CD4-positive, CD25-positive, alpha-beta regulatory T cell (primary cell): Measurements from ENCODE around the gene TMEM235. TPM values are rescaled to one million over a fixed set of nuclear protein-coding genes. Genes with fewer than 3 reads are reported as not detected.

Experiments
- ATAC-seq, 2 donors: fragments of 150-1000 bp; cut with Tn5 transposase; one replicate each; pipeline ENCODE4 v1.10.0; 2021; ENCODE audit warnings: low read depth in 2 of 2, moderate number of reproducible peaks in 2 of 2, moderate library complexity in 1 of 2
- DNase-seq, 3 donors: peaks; one replicate each; pipeline versions ENCODE4 v3.0.0 to v3.0.0-alpha.2; 2012 to 2022; ENCODE audit warnings: mixed read lengths in 1 of 3
- H3K27ac ChIP-seq: one replicate; pipeline ENCODE4 v1.7.0; 2013; ENCODE audit warnings: mild to moderate bottlenecking, low read length; ENCODE audit not compliant: insufficient read depth, poor library complexity, severe bottlenecking
- H3K27me3 ChIP-seq: one replicate; pipeline ENCODE4 v1.7.0; 2013; ENCODE audit warnings: low read length; ENCODE audit not compliant: control insufficient read depth, insufficient read depth
- H3K36me3 ChIP-seq: one replicate; pipeline ENCODE4 v1.7.0; 2013; ENCODE audit warnings: mild to moderate bottlenecking, low read length, moderate library complexity; ENCODE audit not compliant: control insufficient read depth, insufficient read depth
- H3K4me1 ChIP-seq: 2 replicates; pipeline ENCODE4 v1.7.0; 2013; ENCODE audit warnings: mild to moderate bottlenecking, low read length; ENCODE audit not compliant: insufficient read depth, control insufficient read depth, poor library complexity, severe bottlenecking
- H3K4me3 ChIP-seq: one replicate; pipeline ENCODE4 v1.7.0; 2013; ENCODE audit warnings: low read depth, mild to moderate bottlenecking, low read length, moderate library complexity
- H3K9me3 ChIP-seq, 2 experiments: 1 replicate in 1 of 2; 2 replicates in 1 of 2; pipeline ENCODE4 v1.7.0; 2013; ENCODE audit warnings: low read length in 2 of 2, mild to moderate bottlenecking in 1 of 2, moderate library complexity in 1 of 2; ENCODE audit not compliant: control insufficient read depth in 2 of 2
- H3K27ac Mint-ChIP-seq, 3 donors: one replicate each; pipeline ENCODE4 v1.8.0; 2020 to 2022; ENCODE audit warnings: mild to moderate bottlenecking in 3 of 3, mixed read lengths in 3 of 3, moderate library complexity in 2 of 3
- H3K27me3 Mint-ChIP-seq: one replicate; pipeline ENCODE4 v1.8.0; 2022; ENCODE audit warnings: mild to moderate bottlenecking, mixed read lengths
- H3K36me3 Mint-ChIP-seq: one replicate; pipeline ENCODE4 v1.8.0; 2020; ENCODE audit warnings: mixed read lengths
- H3K4me1 Mint-ChIP-seq, 4 donors: one replicate each; pipeline ENCODE4 v1.8.0; 2020 to 2022; ENCODE audit warnings: mixed read lengths in 4 of 4, mild to moderate bottlenecking in 1 of 4
- H3K4me3 Mint-ChIP-seq, 4 donors: one replicate each; pipeline ENCODE4 v1.8.0; 2020 to 2022; ENCODE audit warnings: mild to moderate bottlenecking in 4 of 4, mixed read lengths in 4 of 4, moderate library complexity in 3 of 4
- H3K9me3 Mint-ChIP-seq, 7 donors: one replicate each; pipeline ENCODE4 v1.8.0; 2020 to 2022; ENCODE audit warnings: mixed read lengths in 7 of 7, mild to moderate bottlenecking in 3 of 7, moderate library complexity in 2 of 7
- polyA plus RNA-seq, 4 donors: library from polyadenylated mRNA; unstranded; fragments of 300-500 nt; fragmentation: Illumina TruSeq; gene quantifications; one replicate each; pipeline ENCODE4 v1.2.3, GENCODE V29; 2021
- total RNA-seq: library from RNA; stranded (reverse); gene quantifications from one replicate; pipeline ENCODE4 v1.2.3, GENCODE V29; 2022

The TMEM235 gene
- total and polyA plus RNA-seq, 5 donors from 2014 or later = not detected

GRCh38 chr17:78236362-78237127 is 5.1 kb downstream of the TMEM235 start:
- DNase-seq = no peak

DNA sequence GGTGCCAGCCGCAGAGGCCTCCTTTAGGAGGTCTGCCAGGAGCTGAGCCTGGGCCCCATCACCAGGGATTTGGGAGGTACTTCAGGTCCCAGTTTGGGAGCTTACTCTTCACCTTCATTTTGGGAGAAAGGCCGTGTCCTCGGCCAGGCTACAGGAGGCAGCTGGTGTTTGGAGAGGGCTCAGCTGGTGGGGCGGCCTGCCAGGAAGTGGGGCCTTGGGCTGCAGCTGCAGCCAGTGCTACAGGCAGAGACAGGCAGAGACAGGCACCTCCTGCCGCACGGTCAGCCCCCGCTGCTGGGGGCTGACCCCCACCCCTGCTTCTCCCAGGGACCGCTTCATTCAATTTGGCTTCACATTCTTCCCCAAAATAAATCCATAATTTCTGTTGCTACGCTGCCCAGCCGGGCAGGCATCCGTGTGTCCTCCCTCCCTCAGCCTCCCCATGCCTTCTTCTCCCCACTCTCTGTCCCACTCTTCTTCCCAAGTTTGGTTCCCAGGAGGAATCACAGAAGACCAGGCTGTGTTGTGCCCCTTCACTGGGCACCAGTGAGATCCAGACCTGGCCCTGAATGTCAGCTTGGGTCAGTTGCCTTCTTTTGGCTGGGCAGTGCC is 6.1 kb downstream of the TMEM235 start:
- Histone ChIP-seq H3K27me3 (peaks cover 6% of the 10 kb centered on the region), H3K36me3 (no peaks in the 10 kb centered on the region), H3K27ac (no peak overlapping the region), H3K4me3 (no peak overlapping the region), H3K4me1 (no peaks in the 10 kb centered on the region), H3K9me3 (no peaks in the 10 kb centered on the region)
- Mint-ChIP-seq H3K27me3 (peaks cover 15% of the 10 kb centered on the region), H3K9me3 (peaks cover 0 to 2% (median 0%) of the 10 kb centered on the region in 7 donors), H3K4me3 (no peak overlapping the region), H3K4me1 (peaks cover 0 to 5% (median 2%) of the 10 kb centered on the region in 4 donors), H3K36me3 (no peaks in the 10 kb centered on the region), H3K27ac (peak overlapping the region in 1 of 3 donors; percentile 14)
- DNase-seq (no peak), ATAC-seq (no peak)

More at GRCh38 chr17:78236362-78237127, 5.1 kb downstream of the TMEM235 start:
- Histone ChIP-seq H3K9me3 (no peaks in the 10 kb centered on the region), H3K4me1 (peaks cover under 1% of the 10 kb centered on the region), H3K36me3 (no peaks in the 10 kb centered on the region), H3K27me3 (peaks cover 6% of the 10 kb centered on the region), H3K27ac (no peak overlapping the region), H3K4me3 (no peak overlapping the region)
- no peaks in the 10 kb centered on the region for H3K36me3 Mint-ChIP-seq
- H3K4me3 Mint-ChIP-seq = no peak overlapping the region
- H3K27ac Mint-ChIP-seq = no peak overlapping the region
- peaks cover 15% of the 10 kb centered on the region for H3K27me3 Mint-ChIP-seq
- ATAC-seq = no peak
- peaks cover 0 to 2% (median 0%) of the 10 kb centered on the region in 7 donors for H3K9me3 Mint-ChIP-seq
- H3K4me1 Mint-ChIP-seq = peaks cover 0 to 5% (median 2%) of the 10 kb centered on the region in 4 donors

DNA sequence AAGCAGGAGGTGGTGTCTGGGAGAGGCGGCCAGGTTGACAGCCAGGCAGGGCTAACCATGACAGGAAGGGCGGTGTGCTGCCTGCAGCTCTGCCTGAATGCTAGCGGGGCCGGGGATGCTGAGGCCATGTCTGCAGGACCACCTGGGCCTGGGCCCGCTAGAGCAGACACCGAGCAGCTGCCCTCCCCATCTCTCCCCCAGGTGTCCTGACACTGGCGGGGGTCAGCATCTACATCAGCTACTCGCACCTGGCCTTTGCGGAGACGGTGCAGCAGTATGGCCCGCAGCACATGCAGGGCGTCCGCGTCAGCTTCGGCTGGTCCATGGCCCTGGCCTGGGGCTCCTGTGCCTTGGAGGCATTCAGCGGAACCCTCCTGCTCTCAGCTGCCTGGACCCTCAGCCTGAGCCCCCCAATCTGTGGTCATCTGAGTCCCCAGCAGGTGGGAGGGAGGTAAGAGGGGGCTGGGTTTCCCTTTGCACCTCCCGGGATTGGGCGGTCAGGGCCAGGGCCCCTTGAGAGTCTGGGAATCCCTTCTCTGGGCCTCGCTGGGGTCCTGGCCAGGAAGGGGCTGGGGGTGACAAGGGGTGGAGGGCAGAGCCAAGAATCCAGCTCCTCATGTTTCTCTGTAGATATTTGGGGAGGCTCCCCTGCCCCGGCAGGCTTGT is 7.5 kb downstream of the TMEM235 start:
- no peaks in the 10 kb centered on the region for H3K4me1 Mint-ChIP-seq
- ATAC-seq (no peak), DNase-seq (no peak)
- no peak overlapping the region for H3K4me3 Mint-ChIP-seq
- peaks cover 10% of the 10 kb centered on the region for H3K27me3 Mint-ChIP-seq
- Histone ChIP-seq H3K9me3 (no peaks in the 10 kb centered on the region), H3K4me3 (no peak overlapping the region), H3K27ac (no peak overlapping the region), H3K4me1 (no peaks in the 10 kb centered on the region), H3K27me3 (no peaks in the 10 kb centered on the region), H3K36me3 (no peaks in the 10 kb centered on the region)
- no peak overlapping the region for H3K27ac Mint-ChIP-seq
- no peaks in the 10 kb centered on the region for H3K36me3 Mint-ChIP-seq
- peaks cover 0 to 2% (median 0%) of the 10 kb centered on the region in 7 donors for H3K9me3 Mint-ChIP-seq

DNA sequence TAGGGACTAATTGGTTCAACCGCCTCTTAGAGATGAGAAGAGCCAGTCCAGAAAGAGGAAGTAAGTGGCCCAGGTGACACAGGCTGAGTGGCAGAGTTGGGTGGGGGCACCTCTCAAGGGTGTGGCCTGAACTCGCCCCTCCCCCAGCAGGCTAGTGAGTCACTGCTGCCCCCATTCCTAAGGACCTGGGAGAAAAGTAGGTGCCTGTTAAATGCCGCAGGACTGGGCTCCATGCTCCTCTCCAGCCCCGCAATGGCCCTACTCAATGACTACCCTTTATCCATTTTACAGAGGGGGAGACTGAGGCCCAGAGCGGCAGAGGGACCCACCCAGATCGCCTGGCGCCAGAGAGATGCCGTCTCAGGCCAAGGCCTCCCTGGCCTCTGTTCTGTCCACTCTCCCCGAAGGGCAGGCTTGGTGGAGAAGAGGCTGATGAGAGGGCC is 8.1 kb downstream of the TMEM235 start:
- no peaks in the 10 kb centered on the region for H3K36me3 Mint-ChIP-seq
- H3K27ac ChIP-seq = no peak overlapping the region
- H3K27me3 ChIP-seq = no peaks in the 10 kb centered on the region
- ATAC-seq = no peak
- no peak overlapping the region for H3K4me3 ChIP-seq
- no peak for DNase-seq
- no peaks in the 10 kb centered on the region for H3K9me3 ChIP-seq
- no peak overlapping the region for H3K27ac Mint-ChIP-seq
- H3K27me3 Mint-ChIP-seq = peaks cover 5% of the 10 kb centered on the region
- H3K4me1 ChIP-seq = no peaks in the 10 kb centered on the region
- H3K4me3 Mint-ChIP-seq = no peak overlapping the region
- H3K36me3 ChIP-seq = no peaks in the 10 kb centered on the region
- no peaks in the 10 kb centered on the region for H3K4me1 Mint-ChIP-seq
- H3K9me3 Mint-ChIP-seq = peaks cover 0 to 2% (median 0%) of the 10 kb centered on the region in 7 donors

DNA sequence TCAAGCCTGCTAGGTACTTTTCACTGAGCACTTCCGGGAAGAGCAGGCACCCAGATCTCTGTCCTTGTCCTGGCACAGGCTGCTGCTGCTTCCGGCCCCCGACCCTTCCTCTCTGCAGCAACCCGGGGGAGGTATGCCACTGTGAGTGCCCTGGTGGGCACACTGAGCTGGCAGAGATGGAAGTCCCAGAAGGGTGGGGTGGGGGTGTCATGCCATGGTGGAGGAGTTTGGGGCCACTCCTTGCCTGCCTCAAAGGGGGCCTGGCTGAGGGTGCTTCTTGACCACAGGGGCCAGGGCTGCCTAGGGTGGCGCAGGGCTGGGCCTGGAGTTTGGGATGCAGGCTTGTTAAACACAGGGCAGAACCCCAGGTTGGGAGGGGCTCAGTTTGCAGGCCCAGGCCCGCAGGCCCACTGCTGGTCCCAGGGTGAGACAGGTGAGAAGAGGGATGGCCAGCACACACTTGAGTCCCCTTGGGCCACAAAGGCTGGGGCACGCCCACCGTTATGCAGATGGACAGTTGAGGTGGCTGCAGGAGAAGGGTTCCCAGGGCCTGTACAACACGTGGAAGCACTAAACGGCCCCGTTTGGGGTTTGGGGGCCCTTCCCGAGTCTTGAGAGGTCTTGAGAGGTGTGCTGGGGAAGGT is 8.7 kb downstream of the TMEM235 start:
- Mint-ChIP-seq H3K36me3 (no peaks in the 10 kb centered on the region), H3K27me3 (peaks cover under 1% of the 10 kb centered on the region), H3K4me1 (no peaks in the 10 kb centered on the region), H3K9me3 (peaks cover 0 to 2% (median 0%) of the 10 kb centered on the region in 7 donors), H3K4me3 (no peak overlapping the region), H3K27ac (peak overlapping the region in 1 of 3 donors; percentile 45)
- H3K4me1 ChIP-seq = no peaks in the 10 kb centered on the region
- H3K27me3 ChIP-seq = no peaks in the 10 kb centered on the region
- H3K9me3 ChIP-seq = no peaks in the 10 kb centered on the region
- H3K4me3 ChIP-seq = no peak overlapping the region
- no peaks in the 10 kb centered on the region for H3K36me3 ChIP-seq
- DNase-seq (no peak), ATAC-seq (no peak)
- H3K27ac ChIP-seq = no peak overlapping the region

DNA sequence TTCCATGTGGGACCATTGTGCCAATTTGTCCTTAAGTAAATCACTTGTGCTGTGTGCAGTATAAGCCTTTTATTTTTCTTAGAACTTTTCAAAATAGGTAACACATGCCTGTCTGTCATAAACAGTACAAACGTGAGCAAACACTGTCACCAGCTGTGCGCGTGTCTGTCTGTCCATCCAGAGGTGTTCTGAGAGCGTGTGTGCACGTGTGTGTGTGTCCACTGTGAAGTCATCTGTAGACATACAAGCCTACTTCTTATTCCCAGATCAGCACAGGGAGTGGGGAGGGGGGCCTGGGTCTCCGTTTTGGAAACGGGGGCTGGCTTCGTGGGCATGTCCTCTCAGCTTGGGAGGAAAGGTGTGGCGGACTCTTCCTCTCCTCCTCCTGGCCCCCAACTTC is 9.4 kb downstream of the TMEM235 start:
- Histone ChIP-seq H3K4me1 (no peaks in the 10 kb centered on the region), H3K36me3 (no peaks in the 10 kb centered on the region), H3K9me3 (no peaks in the 10 kb centered on the region), H3K4me3 (no peak overlapping the region), H3K27ac (no peak overlapping the region), H3K27me3 (no peaks in the 10 kb centered on the region)
- Mint-ChIP-seq H3K36me3 (no peaks in the 10 kb centered on the region), H3K4me3 (no peak overlapping the region), H3K27ac (no peak overlapping the region), H3K27me3 (peaks cover 5% of the 10 kb centered on the region), H3K9me3 (peaks cover 0 to 3% (median 0%) of the 10 kb centered on the region in 7 donors), H3K4me1 (no peaks in the 10 kb centered on the region)
- DNase-seq = no peak
- no peak for ATAC-seq

DNA sequence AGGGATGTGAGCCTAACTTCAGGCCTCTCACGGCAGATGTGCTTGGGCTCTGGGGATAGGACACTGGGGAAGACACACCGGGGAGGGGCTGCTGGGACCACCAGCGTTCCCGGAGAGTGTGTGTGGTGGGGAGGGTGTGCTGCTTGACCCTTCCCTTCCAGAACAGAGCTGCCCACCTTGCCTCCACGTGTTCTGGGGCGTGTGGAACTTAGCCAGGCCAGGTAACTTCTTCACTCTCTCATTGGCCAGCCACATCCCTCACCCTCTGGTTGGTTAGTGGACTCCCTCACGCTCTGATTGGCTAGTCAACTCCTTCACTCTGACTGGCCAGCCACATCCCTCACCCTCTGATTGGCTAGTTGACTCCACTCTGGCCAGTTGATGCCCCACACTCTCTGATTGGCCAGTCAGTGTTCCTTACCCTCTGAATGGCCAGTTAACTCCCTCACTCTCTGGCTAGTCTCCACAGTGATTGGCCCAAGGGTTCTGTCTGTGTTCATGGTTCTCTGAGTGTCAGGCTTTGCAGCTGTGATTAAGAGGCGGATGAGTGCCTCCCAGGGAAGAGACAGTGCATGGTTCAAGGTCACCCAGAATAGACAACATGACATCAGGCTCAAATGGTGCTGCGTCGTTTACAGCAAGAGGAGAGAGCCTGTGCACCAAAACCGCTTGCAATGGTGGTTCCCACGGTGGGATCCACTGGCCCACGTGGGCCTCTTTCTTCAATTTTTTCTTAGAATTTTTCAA is 10.0 kb downstream of the TMEM235 start:
- no peaks in the 10 kb centered on the region for H3K36me3 ChIP-seq
- H3K27me3 ChIP-seq = no peaks in the 10 kb centered on the region
- no peak overlapping the region for H3K4me3 ChIP-seq
- no peaks in the 10 kb centered on the region for H3K4me1 ChIP-seq
- no peak overlapping the region for H3K4me3 Mint-ChIP-seq
- ATAC-seq (no peak), DNase-seq (no peak)
- peaks cover 0 to 3% (median 0%) of the 10 kb centered on the region in 7 donors for H3K9me3 Mint-ChIP-seq
- H3K4me1 Mint-ChIP-seq = no peaks in the 10 kb centered on the region
- H3K27ac ChIP-seq = no peak overlapping the region
- no peaks in the 10 kb centered on the region for H3K36me3 Mint-ChIP-seq
- no peak overlapping the region for H3K27ac Mint-ChIP-seq
- peaks cover 5% of the 10 kb centered on the region for H3K27me3 Mint-ChIP-seq
- H3K9me3 ChIP-seq = no peaks in the 10 kb centered on the region
